Prostate gland (tissue), 2 donors: ENCODE data around the gene TMEM131.

Experiments
- POLR2A ChIP-seq: fragments of 450-650 bp; IDR thresholded peaks from one replicate; pipeline ENCODE4 v1.6.1; 2016; ENCODE audit warnings: antibody characterized with exemption, mild to moderate bottlenecking
- TF ChIP-seq, protein P1 (sequence below), 4 experiments: fragments of 200-600 bp in 2 of 4; fragments of 450-650 bp in 2 of 4; sonication (generic) in 2 of 4; IDR thresholded peaks; 1 replicate in 3 of 4; 2 replicates in 1 of 4; pipeline ENCODE4 v1.5.1; 2016 to 2019; ENCODE audit warnings: antibody characterized with exemption in 4 of 4, mild to moderate bottlenecking in 2 of 4, moderate library complexity in 2 of 4

DNA sequence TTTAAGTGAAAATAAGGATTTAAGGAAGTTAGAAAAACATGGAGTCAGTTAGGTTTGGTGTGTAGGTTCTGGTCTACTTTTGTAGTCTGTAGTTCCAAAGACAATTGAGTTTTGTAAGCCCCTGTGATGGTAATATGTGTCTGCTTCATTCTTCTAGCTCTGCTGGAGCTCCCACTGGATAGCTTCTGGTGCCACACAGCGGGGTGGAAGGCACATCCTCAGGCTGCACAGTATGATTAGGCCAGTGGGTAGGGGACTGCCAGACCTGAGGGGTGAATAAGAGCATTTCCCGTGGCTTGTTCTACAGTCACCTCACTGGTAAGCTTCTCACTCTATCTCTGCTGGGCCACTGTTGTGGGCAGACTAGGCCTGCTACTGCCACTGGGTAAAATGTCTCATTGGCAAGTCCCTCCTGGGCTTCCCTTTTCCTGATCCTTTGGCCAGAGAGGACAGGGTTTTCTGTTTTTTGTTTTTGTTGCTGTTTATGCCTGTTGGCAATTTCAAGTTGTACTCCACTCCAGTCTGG is 44.5 kb downstream of the TMEM131 start:
- no peak for TF ChIP-seq POLR2A
- TF ChIP-seq, protein P1, sequence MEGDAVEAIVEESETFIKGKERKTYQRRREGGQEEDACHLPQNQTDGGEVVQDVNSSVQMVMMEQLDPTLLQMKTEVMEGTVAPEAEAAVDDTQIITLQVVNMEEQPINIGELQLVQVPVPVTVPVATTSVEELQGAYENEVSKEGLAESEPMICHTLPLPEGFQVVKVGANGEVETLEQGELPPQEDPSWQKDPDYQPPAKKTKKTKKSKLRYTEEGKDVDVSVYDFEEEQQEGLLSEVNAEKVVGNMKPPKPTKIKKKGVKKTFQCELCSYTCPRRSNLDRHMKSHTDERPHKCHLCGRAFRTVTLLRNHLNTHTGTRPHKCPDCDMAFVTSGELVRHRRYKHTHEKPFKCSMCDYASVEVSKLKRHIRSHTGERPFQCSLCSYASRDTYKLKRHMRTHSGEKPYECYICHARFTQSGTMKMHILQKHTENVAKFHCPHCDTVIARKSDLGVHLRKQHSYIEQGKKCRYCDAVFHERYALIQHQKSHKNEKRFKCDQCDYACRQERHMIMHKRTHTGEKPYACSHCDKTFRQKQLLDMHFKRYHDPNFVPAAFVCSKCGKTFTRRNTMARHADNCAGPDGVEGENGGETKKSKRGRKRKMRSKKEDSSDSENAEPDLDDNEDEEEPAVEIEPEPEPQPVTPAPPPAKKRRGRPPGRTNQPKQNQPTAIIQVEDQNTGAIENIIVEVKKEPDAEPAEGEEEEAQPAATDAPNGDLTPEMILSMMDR (IDR thresholded peaks at IDR 0.05): no peak
